ENCODE results near the gene ELMO1. TPM values are rescaled to one million over a fixed set of nuclear protein-coding genes. Genes with fewer than 3 reads are reported as not detected.

ELMO1 gene
- total and polyA plus RNA-seq, 2 of the 13 experiments (the other 11 are each of a cell fraction or from before 2014, with no cell fraction given) = 0.11 to 0.17 TPM

GRCh38 chr7:37100735-37101331, 347.8 kb downstream of the ELMO1 start (continued):
- TF ChIP-seq HNF1A (IDR thresholded peaks at IDR 0.05; ENCODE audit: low read depth) (no peak), HNF1A (CRISPR knock-in tag; IDR thresholded peaks at IDR 0.05; ENCODE audit: borderline replicate concordance) (peak; percentile 41; the same call in 1 of the 2 replicates), ZNF446 (CRISPR knock-in tag; IDR thresholded peaks at IDR 0.05) (no peak), CSRNP2 (CRISPR knock-in tag; conservative IDR thresholded peaks at IDR 0.05; ENCODE audit: low read depth) (no peak), ZNF331 (CRISPR knock-in tag; IDR thresholded peaks at IDR 0.05) (no peak), ZNF839 (CRISPR knock-in tag; IDR thresholded peaks at IDR 0.05; ENCODE audit: borderline replicate concordance) (no peak), TCF12 (IDR thresholded peaks at IDR 0.05) (no peak), TCF12 (CRISPR knock-in tag; IDR thresholded peaks at IDR 0.05) (no peak), NFYB (CRISPR knock-in tag; IDR thresholded peaks at IDR 0.05) (no peak), SOX13 (IDR thresholded peaks at IDR 0.05) (peak; percentile 30; the same call in 1 of the 2 replicates), SOX13 (CRISPR knock-in tag; conservative IDR thresholded peaks at IDR 0.05 in 1 of 2, IDR thresholded peaks at IDR 0.05 in 1 of 2) (peak in 1 of 2 experiments; percentile 51; a peak in 2 of 4 replicates), ZNF124 (CRISPR knock-in tag; IDR thresholded peaks at IDR 0.05) (no peak), NR2F1 (CRISPR knock-in tag; IDR thresholded peaks at IDR 0.05) (no peak), ISL2 (CRISPR knock-in tag; IDR thresholded peaks at IDR 0.05) (no peak)
- TF ChIP-seq, protein P1, sequence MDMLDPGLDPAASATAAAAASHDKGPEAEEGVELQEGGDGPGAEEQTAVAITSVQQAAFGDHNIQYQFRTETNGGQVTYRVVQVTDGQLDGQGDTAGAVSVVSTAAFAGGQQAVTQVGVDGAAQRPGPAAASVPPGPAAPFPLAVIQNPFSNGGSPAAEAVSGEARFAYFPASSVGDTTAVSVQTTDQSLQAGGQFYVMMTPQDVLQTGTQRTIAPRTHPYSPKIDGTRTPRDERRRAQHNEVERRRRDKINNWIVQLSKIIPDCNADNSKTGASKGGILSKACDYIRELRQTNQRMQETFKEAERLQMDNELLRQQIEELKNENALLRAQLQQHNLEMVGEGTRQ (IDR thresholded peaks at IDR 0.05; ENCODE audit: low read depth, low read length) = no peak
- TF ChIP-seq, protein P1 (CRISPR knock-in tag; IDR thresholded peaks at IDR 0.05; ENCODE audit: borderline replicate concordance) = no peak
- TF ChIP-seq, protein P2, sequence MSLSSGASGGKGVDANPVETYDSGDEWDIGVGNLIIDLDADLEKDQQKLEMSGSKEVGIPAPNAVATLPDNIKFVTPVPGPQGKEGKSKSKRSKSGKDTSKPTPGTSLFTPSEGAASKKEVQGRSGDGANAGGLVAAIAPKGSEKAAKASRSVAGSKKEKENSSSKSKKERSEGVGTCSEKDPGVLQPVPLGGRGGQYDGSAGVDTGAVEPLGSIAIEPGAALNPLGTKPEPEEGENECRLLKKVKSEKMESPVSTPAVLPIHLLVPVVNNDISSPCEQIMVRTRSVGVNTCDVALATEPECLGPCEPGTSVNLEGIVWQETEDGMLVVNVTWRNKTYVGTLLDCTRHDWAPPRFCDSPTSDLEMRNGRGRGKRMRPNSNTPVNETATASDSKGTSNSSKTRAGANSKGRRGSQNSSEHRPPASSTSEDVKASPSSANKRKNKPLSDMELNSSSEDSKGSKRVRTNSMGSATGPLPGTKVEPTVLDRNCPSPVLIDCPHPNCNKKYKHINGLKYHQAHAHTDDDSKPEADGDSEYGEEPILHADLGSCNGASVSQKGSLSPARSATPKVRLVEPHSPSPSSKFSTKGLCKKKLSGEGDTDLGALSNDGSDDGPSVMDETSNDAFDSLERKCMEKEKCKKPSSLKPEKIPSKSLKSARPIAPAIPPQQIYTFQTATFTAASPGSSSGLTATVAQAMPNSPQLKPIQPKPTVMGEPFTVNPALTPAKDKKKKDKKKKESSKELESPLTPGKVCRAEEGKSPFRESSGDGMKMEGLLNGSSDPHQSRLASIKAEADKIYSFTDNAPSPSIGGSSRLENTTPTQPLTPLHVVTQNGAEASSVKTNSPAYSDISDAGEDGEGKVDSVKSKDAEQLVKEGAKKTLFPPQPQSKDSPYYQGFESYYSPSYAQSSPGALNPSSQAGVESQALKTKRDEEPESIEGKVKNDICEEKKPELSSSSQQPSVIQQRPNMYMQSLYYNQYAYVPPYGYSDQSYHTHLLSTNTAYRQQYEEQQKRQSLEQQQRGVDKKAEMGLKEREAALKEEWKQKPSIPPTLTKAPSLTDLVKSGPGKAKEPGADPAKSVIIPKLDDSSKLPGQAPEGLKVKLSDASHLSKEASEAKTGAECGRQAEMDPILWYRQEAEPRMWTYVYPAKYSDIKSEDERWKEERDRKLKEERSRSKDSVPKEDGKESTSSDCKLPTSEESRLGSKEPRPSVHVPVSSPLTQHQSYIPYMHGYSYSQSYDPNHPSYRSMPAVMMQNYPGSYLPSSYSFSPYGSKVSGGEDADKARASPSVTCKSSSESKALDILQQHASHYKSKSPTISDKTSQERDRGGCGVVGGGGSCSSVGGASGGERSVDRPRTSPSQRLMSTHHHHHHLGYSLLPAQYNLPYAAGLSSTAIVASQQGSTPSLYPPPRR (CRISPR knock-in tag; IDR thresholded peaks at IDR 0.05; ENCODE audit: borderline replicate concordance) = 0 out of 2 replicates have a peak, but pooled peaks have one; percentile 36

All from HepG2 (cell line).